GM21360 (cell line): ENCODE measurements around the gene RTP5.
"Not testable (repeated sequence)": the region's sequence is repeated elsewhere in the genome, so short reads cannot be mapped to it uniquely, and the experiment has no call there.

ENCODE experiments used
- ATAC-seq: cut with Tn5 transposase; IDR thresholded peaks from one replicate; pipeline ENCODE4 v1.9.1; 2021; ENCODE audit warnings: mild to moderate bottlenecking, moderate library complexity; ENCODE audit not compliant: unreplicated experiment

Gene RTP5

DNA sequence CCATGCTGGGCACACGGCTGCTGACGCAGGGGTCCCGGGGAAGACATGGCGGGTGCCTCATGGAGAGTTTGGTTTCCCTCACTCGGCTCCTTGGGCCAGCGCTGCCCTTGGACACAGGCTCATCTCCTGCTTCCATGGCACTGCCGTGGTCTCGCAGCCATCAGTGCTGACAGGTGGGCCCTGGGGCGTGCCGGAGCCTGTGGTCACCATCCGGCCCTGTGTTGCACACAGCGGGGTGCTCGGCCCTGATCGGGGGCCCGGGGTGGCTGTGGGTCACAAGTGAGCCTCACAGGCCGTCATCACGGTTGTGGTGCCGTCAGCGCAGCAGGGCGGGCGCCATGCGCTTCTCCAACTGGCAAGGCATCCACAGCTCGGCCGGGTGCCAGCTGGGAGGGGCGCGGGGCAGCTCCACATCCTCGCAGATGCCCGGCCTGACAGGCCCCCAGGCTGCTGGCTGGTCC is 582 bp downstream of the RTP5 start:
- ATAC-seq, result no peak

GRCh38 chr2:241870611-241871537 is 1.3 kb downstream of the RTP5 start:
- ATAC-seq, result no peak

- no peak for ATAC-seq
These were observed 2.2 kb downstream of the RTP5 start for GRCh38 chr2:241871538-241872312.

GRCh38 chr2:241872313-241872642 is 2.7 kb downstream of the RTP5 start:
- ATAC-seq, result no peak

- ATAC-seq, result no peak
These were observed 3.7 kb downstream of the RTP5 start for GRCh38 chr2:241873081-241873802.

GRCh38 chr2:241873803-241874110 is 4.2 kb downstream of the RTP5 start:
- ATAC-seq, result no peak

- no peak for ATAC-seq
These were observed 4.9 kb downstream of the RTP5 start for GRCh38 chr2:241874277-241874925.

DNA sequence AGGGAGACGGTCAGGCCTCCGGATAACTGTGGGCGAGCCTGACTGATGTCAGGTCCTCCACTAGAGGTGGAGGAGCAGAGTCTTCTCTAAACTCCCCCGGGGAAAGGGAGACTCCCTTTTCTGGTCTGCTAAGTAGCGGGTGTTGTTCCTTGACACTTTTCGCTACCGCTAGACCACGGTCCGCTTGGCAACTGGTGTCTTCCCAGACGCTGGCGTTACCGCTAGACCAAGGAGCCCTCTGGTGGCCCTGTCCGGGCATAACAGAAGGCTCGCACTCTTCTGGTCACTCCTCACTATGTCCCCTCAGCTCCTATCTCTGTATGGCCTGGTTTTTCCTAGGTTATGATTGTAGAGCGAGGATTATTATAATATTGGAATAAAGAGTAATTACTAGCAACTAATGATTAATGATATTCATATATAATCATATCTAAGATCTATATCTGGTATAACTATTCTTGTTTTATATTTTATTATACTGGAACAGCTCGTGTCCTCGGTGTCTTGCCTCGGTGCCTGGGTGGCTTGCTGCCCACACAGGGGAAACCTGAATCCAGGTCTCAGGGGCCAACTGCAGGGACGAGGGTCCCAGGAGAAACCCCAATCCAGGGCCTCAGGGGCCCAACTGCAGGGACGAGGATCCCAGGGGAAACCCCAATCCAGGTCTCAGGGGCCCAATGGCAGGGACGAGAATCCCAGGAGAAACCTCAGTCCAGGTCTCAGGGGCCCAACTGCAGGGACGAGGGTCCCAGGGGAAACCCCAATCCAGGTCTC is 6.4 kb downstream of the RTP5 start:
- not testable (repeated sequence) for ATAC-seq

GRCh38 chr2:241876528-241877196 is 7.1 kb downstream of the RTP5 start:
- ATAC-seq, result no peak

- no peak for ATAC-seq
These were observed 7.7 kb downstream of the RTP5 start for GRCh38 chr2:241877197-241877685.

- no peak for ATAC-seq
These were observed 8.8 kb downstream of the RTP5 start for GRCh38 chr2:241877989-241878970.

GRCh38 chr2:241879326-241879725 is 9.8 kb downstream of the RTP5 start:
- ATAC-seq, result no peak

DNA sequence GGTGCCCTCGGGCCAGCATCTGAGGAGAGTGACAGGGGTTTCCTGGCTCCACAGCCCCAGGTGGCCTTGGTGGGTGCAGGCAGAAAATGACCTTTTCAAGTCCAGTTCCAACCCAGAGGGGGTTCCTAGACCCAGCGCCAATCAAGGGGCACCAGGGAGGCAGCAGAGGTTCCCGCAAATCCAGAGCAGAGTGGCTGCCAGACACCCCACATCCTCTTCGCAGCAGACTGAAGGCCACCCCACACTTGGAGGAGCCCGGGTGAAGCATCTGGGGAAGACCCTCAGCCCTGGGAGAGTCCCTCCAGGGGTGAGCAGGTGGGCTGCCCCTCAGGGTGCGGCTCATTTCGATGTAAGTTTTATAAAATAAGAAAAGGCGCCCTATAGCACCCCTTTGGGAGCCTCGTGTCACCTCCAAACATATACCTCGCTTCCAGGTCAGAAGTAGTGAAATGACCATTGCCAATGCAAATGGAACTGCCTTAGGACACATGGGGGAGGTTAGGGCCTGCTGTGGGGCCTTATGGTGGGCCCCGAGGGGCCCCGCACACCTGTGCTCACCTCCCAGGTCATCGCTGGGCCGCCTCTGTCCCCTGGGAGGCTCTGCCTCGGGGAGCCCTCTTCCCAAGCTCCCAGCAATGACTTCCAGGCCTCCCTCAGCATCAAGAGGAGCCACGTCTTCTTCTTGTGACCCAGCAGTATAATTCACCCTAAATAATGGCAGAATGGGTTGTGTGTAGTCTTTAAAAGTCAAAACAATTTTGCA is 11.0 kb downstream of the RTP5 start:
- no peak for ATAC-seq

GRCh38 chr2:241882091-241882625 is 12.6 kb downstream of the RTP5 start:
- ATAC-seq, result peak; percentile 58

DNA sequence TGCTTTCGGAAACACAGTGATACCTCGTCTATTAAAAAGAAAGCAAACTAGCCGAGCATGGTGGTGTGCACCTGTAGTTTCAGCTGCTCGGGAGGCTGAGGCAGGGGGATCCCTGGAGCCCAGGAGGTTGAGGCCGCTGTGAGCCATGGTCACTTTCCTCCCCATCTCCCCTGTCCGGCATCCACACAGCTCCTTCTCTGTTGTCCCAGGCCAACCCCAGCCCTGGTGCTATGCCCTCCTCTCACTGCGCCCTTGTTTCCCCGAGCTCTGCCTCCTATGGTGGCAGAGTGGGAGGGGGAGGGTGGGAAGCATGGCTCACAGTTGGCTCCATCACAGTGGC is 15.4 kb downstream of the RTP5 start:
- no peak for ATAC-seq

- ATAC-seq, result no peak
These were observed 15.9 kb downstream of the RTP5 start for GRCh38 chr2:241885291-241885945.
